Keratinocyte (primary cell): Measurements from ENCODE around the gene ZNF165.

Source experiments
- EZH2 ChIP-seq: IDR thresholded peaks from one replicate; pipeline ENCODE4 v1.6.1; 2012; ENCODE audit warnings: inconsistent platforms, mild to moderate bottlenecking, low read length, moderate library complexity
- TF ChIP-seq, protein P1 (sequence below), 3 experiments: IDR thresholded peaks in 1 of 3; conservative IDR thresholded peaks in 1 of 3; optimal IDR thresholded peaks in 1 of 3; 2 replicates in 2 of 3; 3 replicates in 1 of 3; pipeline versions ENCODE3 to v1.5.1; 2011; ENCODE audit warnings: low read length in 3 of 3, mild to moderate bottlenecking in 3 of 3, moderate library complexity in 2 of 3, control low read depth in 1 of 3, inconsistent platforms in 1 of 3; ENCODE audit not compliant: insufficient read depth in 2 of 3; ENCODE audit errors: extremely low read depth in 1 of 3

DNA sequence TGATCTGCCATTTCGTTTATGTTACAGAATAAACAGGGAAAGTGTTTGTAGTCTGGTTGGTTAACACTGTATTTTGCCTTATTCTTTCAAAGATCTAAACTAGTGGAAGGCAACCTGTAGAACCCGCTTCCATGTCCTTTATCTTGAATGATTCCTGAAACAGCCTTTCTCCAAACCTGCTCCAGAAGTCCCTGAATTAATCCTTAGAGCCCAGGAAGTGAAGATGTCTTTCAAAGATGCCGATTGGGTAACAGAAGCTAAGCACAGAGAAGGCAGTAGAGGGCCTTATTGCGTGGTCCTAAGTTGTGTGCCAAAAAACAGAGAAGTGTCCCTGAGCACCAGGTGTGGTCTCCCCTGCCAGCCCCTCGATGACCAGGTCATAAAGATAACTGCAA lies 24.9 kb downstream of the ZNF165 start:
- TF ChIP-seq, protein P1, sequence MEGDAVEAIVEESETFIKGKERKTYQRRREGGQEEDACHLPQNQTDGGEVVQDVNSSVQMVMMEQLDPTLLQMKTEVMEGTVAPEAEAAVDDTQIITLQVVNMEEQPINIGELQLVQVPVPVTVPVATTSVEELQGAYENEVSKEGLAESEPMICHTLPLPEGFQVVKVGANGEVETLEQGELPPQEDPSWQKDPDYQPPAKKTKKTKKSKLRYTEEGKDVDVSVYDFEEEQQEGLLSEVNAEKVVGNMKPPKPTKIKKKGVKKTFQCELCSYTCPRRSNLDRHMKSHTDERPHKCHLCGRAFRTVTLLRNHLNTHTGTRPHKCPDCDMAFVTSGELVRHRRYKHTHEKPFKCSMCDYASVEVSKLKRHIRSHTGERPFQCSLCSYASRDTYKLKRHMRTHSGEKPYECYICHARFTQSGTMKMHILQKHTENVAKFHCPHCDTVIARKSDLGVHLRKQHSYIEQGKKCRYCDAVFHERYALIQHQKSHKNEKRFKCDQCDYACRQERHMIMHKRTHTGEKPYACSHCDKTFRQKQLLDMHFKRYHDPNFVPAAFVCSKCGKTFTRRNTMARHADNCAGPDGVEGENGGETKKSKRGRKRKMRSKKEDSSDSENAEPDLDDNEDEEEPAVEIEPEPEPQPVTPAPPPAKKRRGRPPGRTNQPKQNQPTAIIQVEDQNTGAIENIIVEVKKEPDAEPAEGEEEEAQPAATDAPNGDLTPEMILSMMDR (optimal IDR thresholded peaks at IDR 0.05 in 1 of 3, IDR thresholded peaks at IDR 0.05 in 1 of 3, conservative IDR thresholded peaks at IDR 0.05 in 1 of 3; ENCODE audit: extremely low read depth in 1 of 3, insufficient read depth in 2 of 3, low read length in 3 of 3) = peak in 1 of 3 experiments; percentile 8
- TF ChIP-seq EZH2 = no peak
